ENCODE measurements around the gene CD101. TPM values are rescaled to one million over a fixed set of nuclear protein-coding genes. Genes with fewer than 3 reads are reported as not detected.

Gene CD101
- total RNA-seq, 1 donor from 2014 or later = 0.13 TPM

GRCh38 chr1:117051224-117052064 lies 49.9 kb downstream of the CD101 start:
- DNase-seq (ENCODE audit: low read depth, low spot score) = no peak

DNA sequence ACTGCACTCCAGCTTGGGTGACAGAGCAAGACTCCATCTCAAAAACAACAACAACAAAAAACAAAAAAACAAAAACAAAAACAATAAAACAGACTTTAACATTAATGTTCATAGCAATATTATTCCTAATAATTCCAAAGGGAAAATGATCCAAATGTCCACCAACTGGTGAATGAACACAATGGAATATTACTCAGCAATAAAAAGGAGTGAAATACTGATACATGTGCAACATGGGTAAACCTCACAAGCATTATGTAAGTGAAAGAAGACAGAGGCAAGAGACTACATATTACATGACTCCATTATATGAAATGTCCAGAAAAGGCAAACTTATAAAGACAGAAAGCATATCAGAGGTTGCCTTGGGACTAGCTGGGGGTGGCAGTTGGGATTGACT lies 52.5 kb downstream of the CD101 start:
- DNase-seq (ENCODE audit: low read depth, low spot score) = no peak

GRCh38 chr1:117058810-117059209 lies 57.2 kb downstream of the CD101 start:
- DNase-seq (ENCODE audit: low read depth, low spot score) = no peak

GRCh38 chr1:117059334-117059677 lies 57.7 kb downstream of the CD101 start:
- no peak for DNase-seq (ENCODE audit: low read depth, low spot score)

GRCh38 chr1:117059678-117060440 lies 58.3 kb downstream of the CD101 start, which contains the start of gene TTF2:
Gene TTF2 (plus strand): TSS chr1:117060326. CDS start chr1:117060347, 21 bp downstream.
- DNase-seq (ENCODE audit: low read depth, low spot score) = peak; percentile 94

DNA sequence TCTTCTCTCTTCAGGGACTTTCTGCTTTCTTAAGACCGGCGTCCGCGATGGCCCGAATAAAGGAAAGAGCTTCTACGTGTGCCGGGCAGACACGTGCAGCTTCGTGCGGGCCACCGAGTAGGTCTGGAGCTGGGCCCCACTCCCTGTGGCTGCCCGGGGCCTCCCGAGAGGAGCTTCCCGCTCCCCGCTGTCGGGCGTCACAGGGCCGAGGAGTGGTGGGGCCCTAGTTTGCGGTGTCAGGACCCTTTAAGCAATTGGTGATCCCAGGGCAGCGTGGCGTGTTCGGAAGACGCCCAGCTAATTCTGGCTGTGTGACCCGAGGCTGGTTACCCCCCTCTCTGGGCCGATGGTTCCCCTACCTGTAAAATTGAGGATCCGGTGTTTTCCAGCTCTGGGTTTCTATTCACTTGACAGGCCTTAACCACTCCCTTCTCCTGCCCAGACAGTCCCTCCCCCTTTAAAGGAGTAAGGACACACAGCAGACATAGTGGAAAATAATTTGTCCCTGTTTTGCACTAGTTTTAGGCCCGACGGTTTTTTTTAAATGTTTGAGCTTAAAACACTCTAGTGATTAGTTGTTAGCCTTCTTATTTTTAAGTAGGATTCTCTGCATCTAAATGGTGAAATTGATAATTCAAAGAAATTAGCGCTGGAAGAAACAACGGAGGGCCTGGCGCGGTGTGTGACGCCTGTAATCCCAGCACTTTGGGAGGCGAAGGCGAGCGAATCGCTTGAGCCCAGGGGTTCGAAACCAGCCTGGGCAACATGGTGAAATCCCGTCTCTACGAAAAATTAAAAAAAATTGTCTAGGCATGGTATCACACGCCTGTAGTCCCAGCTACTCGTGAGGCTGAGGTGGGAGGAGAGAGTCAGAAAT lies 59.1 kb downstream of the CD101 start:
- no peak for DNase-seq (ENCODE audit: low read depth, low spot score)

DNA sequence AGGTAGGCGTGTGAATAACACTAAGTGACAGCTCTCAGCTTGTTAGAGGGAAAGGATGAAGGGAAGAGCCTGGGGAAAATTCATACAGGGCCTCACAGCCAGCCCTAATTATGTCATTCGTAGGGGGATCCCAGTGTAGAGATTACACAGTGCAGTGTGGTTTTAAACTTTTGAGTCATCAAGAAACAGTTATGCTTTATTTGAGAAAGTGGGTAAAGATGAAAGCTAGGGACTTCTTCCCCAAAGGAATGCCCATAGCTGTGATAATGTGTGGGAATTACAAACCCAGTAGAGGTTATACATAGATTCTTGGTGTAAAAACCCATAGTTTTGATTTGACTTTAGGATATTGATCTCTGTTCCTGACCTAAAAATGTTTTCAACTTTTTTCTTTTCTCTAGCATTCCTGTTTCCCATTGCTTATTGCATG lies 60.4 kb downstream of the CD101 start:
- no peak for DNase-seq (ENCODE audit: low read depth, low spot score)

DNA sequence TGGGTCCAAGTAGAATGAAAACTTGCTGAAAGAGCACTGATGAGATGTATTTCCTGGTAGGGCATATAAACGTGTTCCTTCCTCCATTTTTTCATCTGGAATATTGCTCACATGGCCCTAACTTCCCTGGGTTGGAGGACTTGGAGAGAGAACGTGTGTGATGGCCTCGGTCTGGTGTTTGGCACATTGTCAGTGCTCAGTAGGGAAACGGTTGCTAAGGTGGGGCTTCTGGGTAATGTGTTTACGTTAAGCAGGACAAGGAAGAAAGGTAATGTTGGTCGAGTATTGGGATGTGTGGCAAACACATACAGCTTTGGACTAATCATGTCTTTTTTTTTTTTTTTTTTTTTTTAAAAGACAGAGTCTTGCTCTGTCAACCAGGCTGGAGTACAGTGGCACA lies 64.8 kb downstream of the CD101 start:
- no peak for DNase-seq (ENCODE audit: low read depth, low spot score)

DNA sequence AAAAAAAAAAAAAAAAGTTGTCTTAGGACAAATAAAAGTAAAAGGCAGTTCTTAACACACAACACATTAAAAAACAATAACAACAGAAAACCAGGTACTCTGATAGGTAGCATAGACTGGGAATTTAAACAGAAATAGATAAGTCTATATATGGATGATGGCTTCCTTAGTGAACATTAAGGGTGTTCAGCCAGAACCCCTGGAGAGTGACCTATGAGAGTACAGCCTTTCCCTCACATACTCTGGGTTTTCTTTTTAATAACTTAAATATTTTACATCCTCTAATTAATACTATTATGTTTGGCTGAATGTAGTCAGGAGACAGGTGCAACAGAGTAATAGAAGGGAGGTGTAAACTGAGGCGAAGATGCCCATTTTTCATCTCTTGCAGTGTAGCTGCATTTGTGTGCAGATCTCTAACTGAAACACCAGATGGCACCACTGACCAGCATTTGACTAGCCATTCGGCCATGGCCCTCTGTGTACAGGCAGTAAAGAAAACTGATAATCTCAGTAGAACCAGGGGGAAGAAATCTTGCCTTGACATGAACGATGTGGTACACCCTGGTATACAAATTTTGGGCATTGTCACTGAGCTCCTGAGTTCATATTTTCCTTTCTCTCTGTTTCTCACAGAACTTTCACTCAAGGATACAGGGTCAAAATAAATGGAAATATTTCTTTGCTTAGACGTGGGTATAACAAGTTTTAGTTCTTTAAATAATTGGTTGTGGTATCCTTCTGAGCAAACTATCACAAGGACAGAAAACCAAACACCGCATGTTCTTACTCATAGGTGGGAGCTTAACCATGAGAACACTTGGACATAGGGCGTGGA lies 66.2 kb downstream of the CD101 start:
- DNase-seq (ENCODE audit: low read depth, low spot score) = no peak

DNA sequence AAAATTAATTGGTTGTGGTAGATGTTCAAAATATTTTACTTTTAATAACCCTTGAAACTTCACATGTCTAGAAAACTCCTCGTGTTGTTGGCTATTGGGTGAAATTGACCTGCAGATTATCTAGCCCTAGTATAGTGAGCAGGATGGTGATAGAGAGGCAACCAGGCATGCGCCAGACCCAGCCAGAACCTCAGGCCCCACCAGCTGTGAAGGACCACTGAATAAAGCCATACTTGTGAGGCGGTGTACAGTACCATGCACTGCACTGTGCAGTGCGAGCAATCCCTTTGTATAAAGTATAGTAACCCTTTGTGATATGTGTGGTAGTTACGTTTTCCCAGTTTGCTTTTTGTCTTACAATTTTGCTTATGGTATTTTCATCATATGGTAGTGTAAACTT lies 67.0 kb downstream of the CD101 start:
- no peak for DNase-seq (ENCODE audit: low read depth, low spot score)

GRCh38 chr1:117069220-117069844 lies 67.8 kb downstream of the CD101 start:
- DNase-seq (ENCODE audit: low read depth, low spot score) = no peak

GRCh38 chr1:117070124-117070523 lies 68.6 kb downstream of the CD101 start:
- no peak for DNase-seq (ENCODE audit: low read depth, low spot score)

DNA sequence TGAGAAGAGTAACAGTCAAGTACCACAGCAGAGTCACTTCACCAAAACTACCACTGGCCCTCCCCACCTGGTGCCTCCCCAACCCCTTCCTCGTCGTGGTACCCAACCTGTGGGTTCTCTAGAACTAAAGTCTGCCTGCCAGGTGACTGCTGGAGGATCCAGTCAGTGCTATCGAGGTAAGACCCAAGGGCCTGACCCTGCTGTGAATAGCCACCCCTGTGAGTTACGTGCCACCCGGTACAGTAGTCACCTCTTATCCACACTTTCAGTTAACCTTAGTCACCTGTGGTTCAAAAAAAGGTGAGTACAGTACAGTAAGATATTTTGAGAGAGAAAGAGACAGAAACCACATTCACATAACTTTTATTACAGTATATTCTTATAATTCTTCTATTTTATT lies 75.1 kb downstream of the CD101 start:
- no peak for DNase-seq (ENCODE audit: low read depth, low spot score)

GRCh38 chr1:117077267-117077666 lies 75.7 kb downstream of the CD101 start:
- DNase-seq (ENCODE audit: low read depth, low spot score) = peak; percentile 68

DNA sequence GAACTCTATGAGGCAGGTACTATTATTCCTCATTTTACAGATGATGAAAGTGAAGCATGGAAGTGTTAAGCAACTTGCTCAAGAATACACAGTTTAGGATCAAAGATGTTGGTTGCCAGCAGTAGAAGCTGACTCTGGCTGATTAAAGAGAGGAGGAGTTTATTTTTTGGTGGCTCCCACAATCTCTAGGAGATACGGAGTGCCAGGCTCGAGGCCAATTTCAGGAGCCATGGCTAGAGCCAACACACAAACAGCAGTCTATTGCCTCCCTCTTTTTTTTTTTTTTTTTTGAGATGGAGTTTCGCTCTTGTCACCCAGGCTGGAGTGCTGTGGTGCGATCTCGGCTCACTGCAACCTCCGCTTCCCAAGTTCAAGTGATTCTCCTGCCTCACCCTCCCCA lies 78.2 kb downstream of the CD101 start:
- DNase-seq (ENCODE audit: low read depth, low spot score) = no peak

DNA sequence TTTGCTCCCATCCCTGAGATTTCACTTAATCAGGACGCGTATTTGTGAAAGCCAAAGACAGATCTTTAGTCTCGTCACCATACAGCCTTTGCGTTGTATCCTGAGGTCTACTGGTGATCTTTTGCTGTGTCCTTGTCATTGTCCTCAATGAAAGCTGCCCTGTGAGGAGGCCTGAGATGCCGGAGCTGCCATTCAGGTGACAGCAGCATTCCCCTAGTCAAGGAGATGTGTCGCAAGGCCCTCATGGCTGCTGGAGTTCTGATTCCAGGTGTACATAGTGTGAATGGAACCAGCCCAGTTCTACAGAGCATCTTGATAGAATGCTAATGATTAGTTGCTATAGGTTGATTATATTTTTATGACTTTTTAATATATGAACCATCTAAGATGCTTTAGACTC lies 82.7 kb downstream of the CD101 start:
- no peak for DNase-seq (ENCODE audit: low read depth, low spot score)
